ENCODE results near the gene GID4.

The GID4 gene

GRCh38 chr17:18105595-18105994 lies 66.4 kb downstream of the GID4 start:
- DNase-seq: no peak

DNA sequence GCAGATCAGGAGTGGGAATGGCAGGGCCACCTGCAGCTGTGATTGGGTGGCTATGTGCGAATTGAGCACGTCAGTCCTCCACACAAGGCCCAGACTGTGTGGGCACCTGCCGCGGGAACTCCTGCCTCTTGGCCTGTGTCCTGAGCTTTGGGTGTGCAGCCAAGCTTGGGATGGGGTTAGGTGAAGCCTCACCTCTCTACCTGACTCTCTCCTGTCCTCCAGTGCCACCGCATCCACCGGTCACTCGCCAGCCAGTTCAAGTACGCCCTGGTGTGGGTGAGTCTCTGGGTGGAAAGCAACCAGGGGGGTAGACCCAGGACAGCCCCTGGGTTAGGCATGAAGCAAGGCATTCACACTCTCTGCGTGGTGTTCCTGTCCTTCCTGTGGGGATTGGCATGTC lies 67.0 kb downstream of the GID4 start:
- DNase-seq: no peak

GRCh38 chr17:18107061-18107790 lies 68.0 kb downstream of the GID4 start:
- DNase-seq: no peak

DNA sequence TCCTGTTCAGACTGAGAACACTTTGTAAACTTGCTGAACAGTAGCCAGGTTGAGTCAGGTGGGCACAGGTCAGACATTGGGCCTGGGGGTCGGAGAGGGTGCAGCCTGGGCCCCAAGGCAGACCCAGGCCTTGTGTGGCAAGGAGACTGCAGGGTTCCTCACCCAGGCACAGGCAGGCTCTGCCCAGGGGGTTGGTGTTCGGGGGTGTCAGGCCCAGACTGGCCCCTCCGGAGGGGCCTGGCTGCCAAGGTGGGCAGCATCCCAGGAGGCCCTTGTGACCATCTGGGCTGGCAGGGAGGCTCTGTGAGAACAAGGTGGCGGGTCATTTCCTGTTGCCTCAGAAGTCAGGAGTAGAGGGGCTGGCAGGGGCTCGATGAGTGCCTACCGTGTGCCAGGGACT lies 68.8 kb downstream of the GID4 start:
- DNase-seq: no peak

GRCh38 chr17:18108401-18109312 lies 69.4 kb downstream of the GID4 start, which contains the start of gene MYO15A:
TSS of gene MYO15A (plus strand) at chr17:18108756. CDS start at chr17:18118801, 10,045 bp downstream.
- DNase-seq: no peak

DNA sequence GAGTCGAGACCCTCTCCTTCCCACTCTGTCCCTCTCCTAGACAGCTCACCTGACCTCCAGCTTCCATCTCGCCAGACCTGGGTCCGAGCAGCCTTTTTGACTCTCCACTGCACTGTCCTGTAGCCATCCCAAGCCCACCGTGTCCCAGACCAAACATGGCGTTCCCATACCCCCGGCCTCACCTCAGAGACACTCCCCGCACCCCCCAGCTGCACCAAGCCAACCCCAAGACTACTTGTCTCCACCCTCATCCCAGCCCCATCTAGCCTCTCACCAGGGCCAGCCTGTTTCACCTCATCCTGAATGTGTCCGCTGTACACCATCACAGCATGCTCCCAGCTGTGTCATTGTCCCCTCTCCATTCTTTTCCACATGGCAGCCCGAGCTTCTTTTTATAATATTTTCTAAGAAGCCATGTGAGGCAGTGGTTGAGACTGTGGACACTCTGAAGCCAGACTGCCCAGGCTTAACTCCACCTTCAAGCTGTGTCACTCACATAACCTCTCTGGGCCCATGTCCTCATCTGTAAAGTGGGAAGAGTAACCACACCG lies 70.8 kb downstream of the GID4 start:
- DNase-seq: no peak

GRCh38 chr17:18110636-18111145 lies 71.5 kb downstream of the GID4 start:
- DNase-seq: no peak

DNA sequence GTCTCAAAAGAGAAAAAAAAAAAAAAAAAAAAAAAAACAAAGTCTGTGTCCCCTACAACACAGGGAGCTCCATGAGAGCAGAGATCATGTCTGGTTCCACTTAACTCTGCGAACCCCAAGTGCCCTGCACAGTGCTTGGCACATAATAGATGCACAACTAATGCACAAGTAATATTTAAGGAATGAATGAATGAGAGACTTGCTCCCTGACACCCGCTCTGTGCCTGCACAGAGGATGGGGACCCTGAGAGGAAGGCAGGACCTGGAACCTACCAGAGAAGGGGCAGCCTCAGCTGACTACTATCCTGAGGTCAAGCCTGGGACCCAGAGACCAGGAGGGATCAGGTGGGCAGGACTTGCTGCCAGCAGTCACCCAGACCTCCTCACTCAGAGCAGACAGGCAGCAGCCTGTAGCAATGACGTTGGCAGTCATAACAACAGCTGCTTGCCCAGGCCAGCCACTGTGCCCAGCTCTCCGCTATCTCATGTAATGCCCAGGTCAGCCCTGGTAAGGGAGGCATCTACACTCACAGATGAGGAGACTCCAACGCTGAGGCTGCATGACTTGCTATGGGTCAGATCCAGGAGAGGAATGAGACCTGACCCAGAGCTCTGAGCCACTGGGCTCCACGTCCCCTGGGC lies 72.2 kb downstream of the GID4 start:
- DNase-seq: no peak

- no peak for DNase-seq
These were observed 76.3 kb downstream of the GID4 start for GRCh38 chr17:18115517-18115916.

DNA sequence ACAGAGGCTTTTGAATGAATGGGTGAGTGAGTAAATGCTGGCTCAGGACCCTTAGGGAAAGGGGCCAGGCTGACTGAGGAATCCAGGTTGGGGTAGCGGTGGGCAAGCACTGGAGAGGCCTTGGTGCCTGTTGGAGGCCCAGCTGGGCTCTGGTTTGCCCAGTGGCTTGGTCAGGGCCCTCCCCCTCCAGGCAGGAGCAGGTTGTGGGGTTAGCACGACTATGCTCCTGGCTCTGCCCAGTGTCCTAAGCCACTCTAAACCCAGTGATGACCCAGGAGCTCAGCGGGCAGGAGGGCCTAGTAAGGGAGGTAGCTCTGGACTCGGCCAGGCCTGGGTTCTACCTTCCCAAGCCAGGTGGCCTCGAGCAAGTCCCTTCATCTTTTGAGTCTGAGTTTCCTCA lies 76.9 kb downstream of the GID4 start:
- DNase-seq: no peak

DNA sequence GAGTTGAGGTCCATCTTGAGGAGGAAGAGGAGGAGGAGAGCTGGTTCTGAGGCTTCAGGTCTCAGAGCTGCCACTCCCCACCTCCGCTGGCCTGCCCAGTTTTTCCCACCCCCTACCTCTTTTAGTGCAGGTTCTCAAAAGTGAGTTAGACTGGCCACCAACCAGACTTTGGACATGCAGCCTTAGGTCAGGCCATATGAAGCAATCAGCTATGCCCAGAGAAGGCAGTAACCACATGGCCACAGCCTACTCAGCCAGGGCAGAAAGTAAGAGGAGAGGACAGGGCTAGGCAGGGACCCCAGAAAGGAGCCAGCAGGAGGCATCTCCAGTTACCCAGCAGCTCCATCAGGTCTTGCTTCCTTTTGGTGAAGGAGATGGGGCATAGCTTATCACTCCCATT lies 78.3 kb downstream of the GID4 start:
- DNase-seq: no peak
